ENCODE results near the gene TMEM171.

- TF ChIP-seq SP2 (IDR thresholded peaks at IDR 0.05; ENCODE audit: low read length) = no peak
- no peak for TF ChIP-seq RXRA (IDR thresholded peaks at IDR 0.05; ENCODE audit: insufficient read depth, low read depth, low read length)
Observed at GRCh38 chr5:73172951-73173350, 52.6 kb downstream of the TMEM171 start, which contains the start of gene TMEM174.
